ENCODE measurements around the gene SH3PXD2A. TPM values are rescaled to one million over a fixed set of nuclear protein-coding genes. Genes with fewer than 3 reads are reported as not detected.

The SH3PXD2A gene
- total and polyA plus RNA-seq, 9 of the 15 experiments (the other 6 are each of a cell fraction or from before 2014, with no cell fraction given) = 0.41 to 9.3 (median 2.5) TPM

GRCh38 chr10:103896225-103896624, 40.8 kb upstream of the SH3PXD2A start:
- no TSS peak for BruUV-seq (replicated peaks)
- in situ Hi-C loops (cut with MboI) (loop anchor here (10.0 kb wide), 1 partner anchor 309 kb away; no protein-coding TSS in a partner anchor), intact Hi-C loops (cut with micrococcal nuclease) (no loop called here)
- Histone ChIP-seq H2AFZ (ENCODE audit: low read depth, low read length) (no peak overlapping the region), H3K9ac (ENCODE audit: insufficient read depth in 1 of 2, low read depth in 2 of 2, low read length in 2 of 2) (no peak overlapping the region), H3K27ac (ENCODE audit: extremely low read depth, low read depth, low read length) (no peak overlapping the region), H3K27me3 (ENCODE audit: control insufficient read depth in 2 of 2, insufficient read depth in 2 of 2, low read length in 2 of 2) (no peaks in the 10 kb centered on the region), H3K4me2 (ENCODE audit: insufficient read depth, low read length) (no peak overlapping the region), H3K9me3 (replicated peaks; ENCODE audit: control insufficient read depth, insufficient read depth, low read depth, low read length) (no peaks in the 10 kb centered on the region), H3K36me3 (ENCODE audit: control insufficient read depth, insufficient read depth, low read length) (peaks cover 19% of the 10 kb centered on the region; the same call in 2 of the 3 replicates), H3K9me1 (ENCODE audit: control insufficient read depth, insufficient read depth, low read length) (no peaks in the 10 kb centered on the region), H3K79me2 (ENCODE audit: control insufficient read depth, insufficient read depth, low read length) (no peaks in the 10 kb centered on the region), H4K20me1 (replicated peaks; ENCODE audit: control insufficient read depth, insufficient read depth, low read length) (no peaks in the 10 kb centered on the region), H3K4me3 (no peak overlapping the region), H3K4me1 (replicated peaks in 1 of 2; ENCODE audit: control insufficient read depth in 2 of 2, insufficient read depth in 2 of 2, low read length in 2 of 2) (no peaks in the 10 kb centered on the region; a peak in 1 of 5 replicates)
- ATAC-seq = no peak
- TF ChIP-seq TOE1 (IDR thresholded peaks at IDR 0.05; ENCODE audit: borderline replicate concordance) (no peak), TOE1 (CRISPR knock-in tag; IDR thresholded peaks at IDR 0.05; ENCODE audit: borderline replicate concordance, low read depth) (no peak), MEF2D (tag; conservative IDR thresholded peaks at IDR 0.05; ENCODE audit: low read depth) (no peak), HNRNPLL (IDR thresholded peaks at IDR 0.05; ENCODE audit: low read depth, low read length, poor library complexity, severe bottlenecking) (no peak), POLR2G (IDR thresholded peaks at IDR 0.05; ENCODE audit: low read depth, low read length) (no peak), ZNF707 (CRISPR knock-in tag; conservative IDR thresholded peaks at IDR 0.05) (no peak), GATAD2A (IDR thresholded peaks at IDR 0.05) (no peak), ZNF695 (CRISPR knock-in tag; IDR thresholded peaks at IDR 0.05) (no peak), POU5F1 (IDR thresholded peaks at IDR 0.05; ENCODE audit: borderline replicate concordance, low read depth, low read length, partially characterized antibody) (no peak), NUFIP1 (IDR thresholded peaks at IDR 0.05; ENCODE audit: partially characterized antibody) (no peak), ZNF57 (CRISPR knock-in tag; IDR thresholded peaks at IDR 0.05) (no peak), ZNF274 (IDR thresholded peaks at IDR 0.05; ENCODE audit: borderline replicate concordance, low read depth, low read length) (no peak), ZSCAN29 (IDR thresholded peaks at IDR 0.05) (no peak), HMGN3 (IDR thresholded peaks at IDR 0.05; ENCODE audit: borderline replicate concordance, extremely low read depth, insufficient read length, low read depth, low read length) (no peak), ZNF384 (IDR thresholded peaks at IDR 0.05; ENCODE audit: low read depth, low read length) (no peak), TCF7 (IDR thresholded peaks at IDR 0.05; ENCODE audit: borderline replicate concordance) (no peak), ZNF764 (CRISPR knock-in tag; IDR thresholded peaks at IDR 0.05; ENCODE audit: low read depth) (no peak)
- no peak for DNase-seq (ENCODE audit: extremely low read depth in 1 of 4, low spot score in 3 of 4)
- 63% methylated on average over 5 of the region's 5 CpGs for WGBS (ENCODE audit: insufficient coverage, low coverage, missing lambda C conversion rate)
- no peak for FAIRE-seq
- ChIA-PET POLR2A (no interaction called here), CTCF (ENCODE audit: low intra/inter-chr PET ratio) (no interaction called here)

All from K562 (cell line).